Activated T-cell treated with anti-CD3 and anti-CD28 coated beads for 24 hours (primary cell): ENCODE data around the gene MRPL28.
A peak's percentile ranks its signal among the peaks of the same experiment; 100 is the strongest.
"Not testable (repeated sequence)": the region's sequence is repeated elsewhere in the genome, so short reads cannot be mapped to it uniquely, and the experiment has no call there.

Source experiments
- DNase-seq: peaks from one replicate; pipeline ENCODE4 v3.0.0-alpha.2; 2020; ENCODE audit warnings: low read depth

Gene MRPL28

DNA sequence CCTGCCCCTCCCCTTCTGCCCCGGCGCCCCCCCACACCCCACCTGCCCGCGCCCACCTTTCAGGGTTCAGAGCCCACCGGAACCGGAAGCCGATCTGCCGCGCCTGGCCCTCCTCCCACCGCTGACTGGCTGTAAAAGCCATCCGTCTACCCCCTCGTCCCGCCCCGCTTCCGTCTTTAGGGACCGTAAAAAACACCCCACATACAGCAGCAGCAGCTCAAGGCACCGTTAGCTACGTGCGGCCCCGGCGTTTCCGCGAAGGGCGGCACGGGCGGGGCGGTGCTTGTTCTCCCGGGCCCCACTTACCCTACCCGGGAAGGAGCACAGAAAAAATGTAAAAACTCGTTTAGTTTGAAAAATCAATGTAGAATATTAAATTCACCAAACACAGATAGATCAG, at the start of gene MRPL28:
MRPL28 (minus strand) TSS at position 96 of the 400 bp plus-strand sequence. CDS start 320 bp downstream, outside the sequence.
- peak; percentile 90 for DNase-seq

DNA sequence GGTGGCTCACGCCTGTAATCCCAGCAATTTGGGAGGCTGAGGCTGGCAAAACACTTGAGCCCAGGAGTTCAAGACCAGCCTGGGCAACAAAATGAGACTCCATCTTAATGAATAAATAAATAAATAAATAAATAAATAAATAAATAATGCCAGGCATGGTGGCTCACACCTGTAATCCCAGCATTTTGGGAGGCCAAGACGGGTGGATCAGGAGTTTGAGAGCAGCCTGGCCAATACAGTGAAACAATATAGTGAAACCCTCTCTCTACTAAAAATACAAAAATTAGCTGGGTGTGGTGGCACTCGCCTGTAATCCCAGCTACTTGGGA, 44.8 kb upstream of the MRPL28 start:
- not testable (repeated sequence) for DNase-seq

DNA sequence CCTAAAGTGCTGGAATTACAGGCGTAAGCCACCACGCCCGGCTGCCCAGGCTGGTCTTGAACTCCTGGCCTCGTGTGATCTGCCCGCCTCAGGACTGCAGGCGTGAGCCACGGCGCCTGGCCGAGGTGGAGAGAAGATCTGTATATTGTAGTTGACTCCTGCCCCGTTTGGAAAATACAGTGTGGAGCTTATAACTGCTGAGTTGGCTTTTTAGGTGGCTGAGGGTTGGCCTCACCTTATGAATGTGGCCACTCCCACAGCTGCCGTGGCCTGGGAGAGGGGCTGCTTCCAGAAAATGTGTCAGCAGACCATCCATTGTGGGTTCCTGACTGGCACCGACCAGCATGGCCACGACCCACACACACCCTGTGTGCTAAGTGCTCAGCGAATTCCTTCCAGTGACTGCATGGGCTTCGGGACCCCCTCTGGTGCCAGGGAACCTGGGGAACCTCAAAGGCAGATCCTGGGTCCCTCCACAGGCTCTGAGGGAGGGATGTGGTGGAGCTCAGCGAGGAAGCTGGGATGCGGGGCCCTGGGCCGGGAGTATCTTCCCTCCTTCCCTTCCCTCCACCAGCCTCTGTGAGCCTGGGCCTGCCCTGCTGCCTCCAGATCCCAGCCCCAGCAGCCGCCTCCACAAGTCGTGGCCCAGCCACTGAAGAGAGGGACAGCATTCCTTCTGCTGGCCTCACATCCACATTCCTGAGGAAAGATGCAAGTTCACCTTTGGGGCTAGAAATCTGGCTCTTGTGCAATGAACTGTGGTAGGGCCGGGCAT, 44.2 kb upstream of the MRPL28 start:
- no peak for DNase-seq

DNA sequence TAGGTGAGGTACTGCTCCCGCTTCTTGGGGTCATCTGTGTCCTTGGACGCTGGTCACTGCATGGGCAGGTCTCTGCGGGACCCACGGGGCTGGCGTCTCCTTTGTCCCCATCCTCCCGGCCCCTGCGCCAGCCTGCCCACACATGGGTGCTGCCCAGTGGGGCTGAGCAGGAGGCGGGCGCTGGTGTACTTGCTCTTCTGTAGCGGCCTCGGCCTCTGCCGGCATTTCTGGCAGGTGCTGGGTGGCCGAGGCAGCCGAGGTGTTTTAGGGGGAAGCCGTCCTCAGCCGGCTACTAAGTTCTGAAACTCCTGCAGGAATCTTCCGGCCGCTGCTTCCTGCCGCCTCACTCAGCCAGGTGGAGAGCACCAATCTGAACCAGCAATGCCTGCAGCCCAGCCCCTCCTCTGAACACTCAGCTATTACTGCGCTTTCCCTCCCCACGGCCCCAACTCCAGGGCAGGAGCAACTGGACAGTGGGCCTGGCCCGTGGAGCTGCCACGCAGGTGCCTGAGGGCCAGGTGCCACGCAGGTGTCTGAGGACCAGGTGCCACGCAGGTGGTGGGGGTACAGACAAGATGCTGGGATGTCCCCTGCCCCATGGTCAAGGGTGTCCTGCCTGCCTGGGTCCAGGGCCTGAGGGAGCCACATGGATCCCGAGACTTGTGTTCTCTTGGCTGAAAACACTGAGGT, 41.4 kb upstream of the MRPL28 start:
- DNase-seq: no peak

DNA sequence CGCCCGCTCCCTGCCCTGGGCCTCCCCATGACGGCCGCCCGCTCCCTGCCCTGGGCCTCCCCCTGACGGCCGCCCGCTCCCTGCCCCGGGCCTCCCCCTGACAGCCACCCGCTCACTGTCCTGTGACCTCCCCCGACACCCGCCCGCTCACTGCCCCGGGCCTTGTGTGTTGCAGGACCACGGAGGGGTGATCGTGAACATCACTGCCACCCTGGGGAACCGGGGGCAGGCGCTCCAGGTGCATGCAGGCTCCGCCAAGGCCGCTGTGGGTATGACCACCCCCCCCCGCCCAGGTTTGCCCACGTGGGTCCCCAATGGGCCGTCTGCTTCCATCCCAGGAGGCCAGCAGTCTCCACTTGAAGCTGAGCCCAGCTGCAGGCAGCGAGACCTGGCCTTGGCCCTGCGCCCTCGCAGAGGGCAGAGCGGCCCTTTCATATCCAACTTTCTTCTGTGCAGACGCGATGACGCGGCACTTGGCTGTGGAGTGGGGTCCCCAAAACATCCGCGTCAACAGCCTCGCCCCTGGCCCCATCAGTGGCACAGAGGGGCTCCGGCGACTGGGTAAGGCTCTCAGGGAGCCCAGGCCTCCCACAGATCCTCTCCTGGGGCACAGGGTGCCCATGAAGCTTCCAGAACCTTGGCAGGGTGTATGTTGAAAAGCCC, 40.3 kb upstream of the MRPL28 start:
- DNase-seq: no peak

DNA sequence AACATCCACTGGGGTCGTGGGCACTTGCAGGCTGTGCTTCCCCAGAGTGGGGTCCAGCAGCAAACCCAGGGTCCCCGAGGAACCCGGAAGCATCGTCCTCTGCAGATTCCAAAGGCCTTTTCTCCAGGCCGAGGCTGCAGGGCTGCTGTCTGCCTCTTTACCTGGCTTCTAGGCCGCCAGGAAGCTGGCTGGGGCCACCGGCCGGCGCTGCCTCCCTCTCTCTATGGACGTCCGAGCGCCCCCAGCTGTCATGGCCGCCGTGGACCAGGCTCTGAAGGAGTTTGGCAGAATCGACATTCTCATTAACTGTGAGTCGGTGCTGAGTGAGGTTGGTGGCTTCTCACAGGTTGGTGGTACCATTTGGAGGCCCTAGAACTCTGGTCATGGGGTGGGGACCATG, 36.9 kb upstream of the MRPL28 start:
- no peak for DNase-seq

DNA sequence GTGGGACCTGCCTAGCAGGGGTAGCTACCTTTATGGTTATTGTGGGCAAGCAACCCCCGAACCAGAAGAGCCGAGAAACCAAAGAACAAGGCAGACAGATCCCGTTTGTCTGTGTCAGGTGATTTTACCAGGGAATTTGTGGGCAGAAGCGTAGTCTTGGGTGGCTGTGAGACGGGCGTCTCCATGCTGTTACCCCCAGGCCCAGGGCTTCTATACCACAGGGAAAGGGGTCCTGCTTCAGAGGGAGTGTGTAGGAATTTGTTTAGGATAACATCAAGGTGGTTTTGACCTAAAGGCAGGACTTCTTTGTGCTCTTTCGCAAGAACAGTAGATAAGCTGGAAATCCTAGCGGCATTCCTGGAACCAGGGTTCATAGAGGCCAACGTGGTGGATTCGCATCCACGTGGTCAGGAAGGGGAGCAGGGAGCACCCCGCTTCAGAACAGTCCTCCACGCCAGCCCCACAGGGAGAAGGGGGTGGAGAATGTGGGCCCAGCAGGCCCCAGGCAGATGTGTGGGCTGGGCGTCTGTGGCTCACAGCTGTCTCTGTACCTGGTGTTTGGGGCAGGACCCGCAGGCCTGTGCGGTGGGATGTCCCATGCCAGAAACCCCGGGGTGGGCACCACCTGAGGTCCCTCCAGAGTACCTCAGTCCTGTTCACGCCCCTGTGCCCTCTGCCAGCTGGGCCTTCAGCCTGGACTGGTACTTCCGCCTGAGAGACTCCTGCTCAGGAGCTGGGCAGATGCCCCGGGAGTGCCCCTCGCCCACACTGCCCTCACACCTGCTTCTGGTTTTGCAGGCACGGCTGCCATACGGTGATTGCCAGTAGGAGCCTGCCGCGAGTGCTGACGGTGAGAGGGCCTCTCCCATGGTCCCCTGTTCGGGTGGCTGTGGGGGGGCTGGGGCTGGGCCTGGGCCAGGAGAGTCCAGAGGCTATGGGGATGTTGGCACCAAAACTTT, 35.5 kb upstream of the MRPL28 start:
- DNase-seq: no peak

DNA sequence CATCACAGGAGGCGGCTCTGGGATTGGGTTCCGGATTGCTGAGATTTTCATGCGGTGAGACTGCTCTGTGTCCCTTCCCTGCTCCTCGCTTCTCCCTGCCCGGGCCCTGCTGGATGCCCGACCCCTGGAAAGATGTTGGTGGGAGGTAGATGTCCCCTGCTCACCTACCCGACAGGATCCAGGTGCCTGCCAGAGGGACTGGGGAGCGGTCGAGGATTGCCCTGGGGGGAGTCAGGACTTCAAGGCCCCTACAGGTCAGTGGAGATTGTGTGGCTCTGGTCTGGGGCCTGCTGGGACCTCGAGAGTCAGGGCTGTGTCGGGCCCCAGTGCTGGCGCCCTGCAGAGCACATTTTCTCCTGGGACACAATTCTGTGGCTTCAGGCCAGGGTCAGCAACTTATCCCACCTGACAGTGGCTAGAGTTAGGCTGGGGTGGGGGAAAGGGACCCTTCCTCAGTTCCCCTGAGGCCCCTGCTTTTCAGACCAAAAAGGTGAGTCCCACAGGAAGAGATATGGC, 34.7 kb upstream of the MRPL28 start:
- no peak for DNase-seq

DNA sequence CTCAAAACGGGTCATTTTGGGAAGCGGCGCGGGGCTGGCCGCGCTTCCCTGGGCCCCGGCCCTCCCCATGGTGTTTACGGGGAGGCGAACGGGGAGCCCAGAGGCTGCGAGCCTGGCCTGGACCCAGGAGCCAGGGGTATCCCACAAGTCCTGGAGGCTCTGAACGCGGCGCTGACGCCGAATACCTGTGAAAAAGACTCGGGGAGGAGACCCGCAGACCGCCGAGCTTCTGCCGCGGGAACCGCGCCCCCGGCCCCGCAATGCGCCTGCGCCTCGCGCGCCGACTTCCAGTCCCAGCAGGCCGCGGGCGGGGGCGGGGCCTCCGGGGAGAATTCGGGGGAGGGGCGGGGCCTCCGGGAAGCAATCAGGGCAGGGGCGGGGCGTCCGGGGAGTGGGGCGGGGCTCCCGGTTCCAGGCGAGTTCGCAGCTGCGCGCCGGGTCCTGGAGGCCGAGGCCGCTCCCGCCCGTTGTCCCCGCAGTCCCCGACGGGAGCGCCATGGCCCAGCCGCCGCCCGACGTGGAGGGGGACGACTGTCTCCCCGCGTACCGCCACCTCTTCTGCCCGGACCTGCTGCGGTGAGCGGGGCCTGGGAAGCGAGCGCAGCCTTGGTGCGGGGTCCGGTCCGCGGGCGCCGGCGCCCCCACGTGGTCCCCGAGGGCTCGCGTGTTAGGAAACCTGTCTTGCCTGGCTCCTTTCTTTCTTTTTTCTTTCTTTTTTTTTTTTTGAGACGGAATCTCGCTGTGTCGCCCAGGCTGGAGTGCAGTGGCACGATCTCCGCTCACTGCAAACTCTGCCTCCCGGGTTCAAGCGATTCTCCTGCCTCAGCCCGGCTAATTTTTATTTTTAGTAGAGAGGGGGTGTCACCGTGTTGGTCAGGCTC, 31.4 kb upstream of the MRPL28 start, which contains the start of gene DECR2:
DECR2 (plus strand) TSS at position 418 of the 881 bp plus-strand sequence; CDS start at position 497, 79 bp downstream.
- peak; percentile 97 for DNase-seq

DNA sequence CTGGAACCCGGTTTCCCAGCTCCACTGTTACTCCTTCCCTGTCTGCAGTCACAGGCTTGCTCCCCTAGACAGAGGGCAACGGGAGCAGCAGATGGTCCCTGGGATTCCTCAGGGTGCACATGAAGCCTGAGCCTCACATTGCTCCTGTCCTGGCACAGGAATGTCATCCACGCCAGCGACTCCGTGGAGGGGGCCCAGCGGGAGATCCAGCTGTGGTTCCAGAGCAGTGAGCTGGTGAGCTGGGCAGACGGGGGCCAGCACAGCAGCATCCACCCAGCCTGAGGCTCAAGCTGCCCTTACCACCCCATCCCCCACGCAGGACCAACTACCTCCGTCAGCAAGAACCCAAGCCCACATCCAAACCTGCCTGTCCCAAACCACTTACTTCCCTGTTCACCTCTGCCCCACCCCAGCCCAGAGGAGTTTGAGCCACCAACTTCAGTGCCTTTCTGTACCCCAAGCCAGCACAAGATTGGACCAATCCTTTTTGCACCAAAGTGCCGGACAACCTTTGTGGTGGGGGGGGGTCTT, 29.8 kb upstream of the MRPL28 start:
- no peak for DNase-seq

DNA sequence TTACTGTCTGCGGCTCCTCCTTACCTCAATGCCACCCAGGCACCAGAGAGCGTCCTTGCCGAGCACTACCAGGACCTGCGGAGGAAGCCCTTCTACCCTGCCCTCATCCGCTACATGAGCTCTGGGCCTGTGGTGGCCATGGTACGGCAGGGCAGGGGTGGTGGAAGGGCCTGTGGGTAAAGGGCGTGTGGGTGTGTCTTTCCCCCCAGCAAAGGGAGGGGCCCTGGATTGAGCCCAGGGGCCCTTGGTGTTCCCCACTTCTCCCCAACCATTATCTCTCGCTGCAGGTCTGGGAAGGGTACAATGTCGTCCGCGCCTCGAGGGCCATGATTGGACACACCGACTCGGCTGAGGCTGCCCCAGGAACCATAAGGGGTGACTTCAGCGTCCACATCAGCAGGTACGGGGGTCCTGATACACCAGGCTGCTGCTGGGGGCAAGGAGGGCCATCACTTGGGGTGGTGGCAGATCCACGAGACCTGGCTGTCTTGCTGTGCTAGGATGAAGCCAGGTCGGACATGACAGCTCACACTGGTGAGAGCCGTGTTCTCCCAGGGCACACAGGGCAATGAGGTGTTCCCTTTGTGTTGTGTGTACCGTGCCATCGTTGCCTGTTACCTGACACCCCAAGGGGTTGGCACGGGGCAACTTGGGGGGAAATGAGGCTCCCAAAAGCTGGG, 29.1 kb upstream of the MRPL28 start:
- DNase-seq: no peak

DNA sequence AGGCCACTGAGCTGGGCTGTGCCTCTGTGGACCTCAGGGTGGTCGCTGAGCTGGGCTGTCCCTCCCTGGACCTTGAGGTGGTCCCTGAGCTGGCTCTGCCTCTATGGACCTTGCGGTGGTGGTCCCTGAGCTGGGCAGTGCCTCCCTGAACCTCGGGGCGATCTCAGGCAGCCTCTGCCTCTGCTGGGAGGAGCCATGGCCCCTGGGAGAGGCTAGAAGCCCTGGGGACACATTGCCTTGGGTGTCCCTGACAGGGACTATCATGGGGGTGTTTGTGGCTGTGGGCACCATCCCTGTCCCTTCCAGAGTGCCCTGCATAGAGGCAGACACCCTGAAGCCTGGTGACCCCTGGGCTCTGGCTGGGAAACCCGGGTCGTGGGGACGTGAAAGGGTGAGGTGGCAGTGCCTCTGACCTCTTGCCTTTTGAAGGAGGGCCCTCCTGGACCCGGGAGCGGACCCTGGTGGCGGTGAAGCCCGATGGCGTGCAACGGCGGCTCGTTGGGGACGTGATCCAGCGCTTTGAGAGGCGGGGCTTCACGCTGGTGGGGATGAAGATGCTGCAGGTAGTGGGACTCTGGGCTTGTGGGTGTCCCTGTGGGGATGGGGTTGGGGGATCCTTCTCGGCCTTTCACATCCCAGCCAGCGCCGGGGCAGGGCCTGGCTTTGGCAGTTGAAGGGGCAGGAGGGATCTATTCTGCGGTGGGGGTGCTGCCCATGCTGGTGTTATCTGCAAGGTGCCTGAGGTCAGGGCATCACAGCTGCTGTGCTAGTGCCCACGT, 28.4 kb upstream of the MRPL28 start:
- no peak for DNase-seq

DNA sequence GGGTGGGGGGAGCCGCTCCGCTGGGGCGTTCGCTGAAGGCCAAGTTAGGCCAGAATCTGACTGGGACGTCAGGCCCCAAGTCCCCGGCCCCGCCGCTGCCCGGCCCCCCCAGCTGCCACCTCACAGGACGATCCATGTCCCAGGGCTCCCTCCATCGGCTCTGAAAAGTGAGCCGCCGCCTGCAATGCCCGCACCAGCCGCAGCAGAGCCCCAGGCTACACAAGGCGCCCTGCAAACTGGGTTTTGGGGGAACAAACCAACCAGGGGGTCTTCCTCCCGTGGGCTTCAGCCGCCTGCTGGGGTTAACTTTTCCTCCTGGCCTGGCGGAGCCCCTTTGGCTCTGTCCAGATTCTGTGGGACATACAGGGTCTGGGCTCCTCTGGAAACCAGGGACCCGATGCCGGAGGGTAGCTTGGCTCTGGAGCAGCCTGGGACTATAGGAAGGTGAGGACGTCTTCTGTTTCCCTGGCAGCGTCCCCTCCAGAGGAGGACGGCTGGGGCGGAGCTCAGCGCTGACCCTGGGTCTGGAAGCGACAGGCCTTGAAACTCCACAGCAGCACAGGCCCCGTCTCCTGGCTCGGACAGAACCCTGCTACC, 27.5 kb upstream of the MRPL28 start:
- DNase-seq: no peak

DNA sequence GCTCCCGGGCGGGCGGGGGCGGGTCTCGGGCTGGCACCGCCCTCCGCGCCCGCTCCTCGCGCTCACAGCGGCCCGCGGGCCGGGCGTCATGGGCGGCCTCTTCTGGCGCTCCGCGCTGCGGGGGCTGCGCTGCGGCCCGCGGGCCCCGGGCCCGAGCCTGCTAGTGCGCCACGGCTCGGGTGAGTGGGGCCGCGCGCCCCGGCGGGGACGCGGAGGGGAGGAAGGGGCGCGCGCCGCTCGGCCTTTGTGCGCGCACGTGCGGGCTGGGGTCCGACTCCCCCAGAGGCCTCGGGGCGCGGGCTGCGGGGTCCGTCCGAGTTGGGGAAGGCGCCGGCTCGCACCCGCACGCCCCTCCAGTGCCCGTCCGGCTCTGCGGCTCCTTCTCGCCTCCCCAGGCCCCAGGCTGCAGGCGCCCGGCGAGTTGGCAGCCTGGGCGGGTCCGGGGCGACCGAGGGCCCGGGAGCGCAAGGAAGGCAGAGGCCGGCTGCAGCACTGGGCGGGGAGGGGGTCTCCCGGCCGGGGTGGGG, 26.9 kb upstream of the MRPL28 start, which contains the start of gene NME4:
NME4 (plus strand) TSS at position 65 of the 527 bp plus-strand sequence; CDS start at position 89, 24 bp downstream.
- no peak for DNase-seq

DNA sequence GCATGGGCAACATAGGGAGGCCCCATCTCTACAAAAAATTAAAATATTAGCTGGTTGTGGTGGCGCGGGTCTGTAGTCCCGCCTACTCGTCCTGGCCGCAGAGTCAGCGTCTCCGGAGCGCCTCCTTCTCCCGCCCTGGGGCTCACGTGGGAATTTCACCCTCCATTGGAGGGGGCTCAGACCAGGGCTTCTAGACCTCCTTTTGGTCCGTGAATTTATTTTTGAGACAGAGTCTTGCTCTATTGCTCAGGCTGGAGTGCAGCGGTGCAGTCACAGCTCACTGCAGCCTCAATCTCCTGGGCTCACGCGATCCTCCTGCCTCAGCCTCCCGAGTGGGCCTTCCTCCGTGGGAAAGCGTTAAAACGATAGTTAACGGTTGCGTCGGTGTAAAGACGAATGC, 26.3 kb upstream of the MRPL28 start:
- DNase-seq: no peak

DNA sequence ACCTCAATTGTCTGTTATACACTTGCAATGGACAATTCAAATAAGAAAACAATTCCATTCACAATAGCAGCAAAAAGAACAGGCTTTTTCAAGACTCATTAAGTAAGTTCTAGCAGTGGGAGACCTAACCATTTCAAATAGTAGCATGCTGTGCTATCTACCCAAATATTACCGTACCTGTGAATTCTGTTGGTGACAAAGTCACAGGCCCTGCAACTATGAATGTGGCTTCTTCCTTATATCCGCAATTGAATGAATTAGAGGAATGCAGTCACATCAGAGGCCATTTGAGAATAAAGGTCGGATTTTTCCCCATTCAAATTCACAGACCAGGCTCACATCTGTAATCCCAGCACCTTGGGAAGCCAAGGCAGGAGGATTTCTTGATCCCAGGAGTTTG, 25.9 kb upstream of the MRPL28 start:
- no peak for DNase-seq

DNA sequence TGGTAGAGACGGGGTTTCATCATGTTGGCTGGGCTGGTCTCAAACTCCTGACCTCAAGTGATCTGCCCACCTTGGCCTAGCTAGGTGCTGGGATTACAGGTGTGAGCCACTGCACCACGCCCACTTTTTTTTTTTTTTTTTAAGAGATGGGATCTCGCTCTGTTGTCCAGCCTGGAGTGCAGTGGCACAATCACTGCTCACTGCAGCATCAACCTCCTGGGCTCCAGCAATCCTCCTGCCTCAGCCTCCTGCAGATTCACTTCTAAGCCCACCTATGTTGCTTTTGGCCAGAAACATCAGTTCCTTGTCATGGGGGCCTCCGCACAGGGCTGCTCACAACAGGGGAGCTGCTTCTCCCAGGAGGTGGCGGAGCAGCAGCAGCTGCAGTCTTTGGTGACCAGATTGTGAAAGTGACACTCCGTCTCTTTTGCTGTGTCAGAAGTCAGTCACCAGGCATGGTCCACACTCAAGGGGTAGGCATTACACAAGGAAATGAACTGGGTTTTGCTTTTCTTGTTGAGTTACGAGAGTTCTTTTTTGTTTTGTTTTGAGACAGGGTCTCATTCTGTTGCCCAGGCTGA, 22.2 kb upstream of the MRPL28 start:
- DNase-seq: no peak

DNA sequence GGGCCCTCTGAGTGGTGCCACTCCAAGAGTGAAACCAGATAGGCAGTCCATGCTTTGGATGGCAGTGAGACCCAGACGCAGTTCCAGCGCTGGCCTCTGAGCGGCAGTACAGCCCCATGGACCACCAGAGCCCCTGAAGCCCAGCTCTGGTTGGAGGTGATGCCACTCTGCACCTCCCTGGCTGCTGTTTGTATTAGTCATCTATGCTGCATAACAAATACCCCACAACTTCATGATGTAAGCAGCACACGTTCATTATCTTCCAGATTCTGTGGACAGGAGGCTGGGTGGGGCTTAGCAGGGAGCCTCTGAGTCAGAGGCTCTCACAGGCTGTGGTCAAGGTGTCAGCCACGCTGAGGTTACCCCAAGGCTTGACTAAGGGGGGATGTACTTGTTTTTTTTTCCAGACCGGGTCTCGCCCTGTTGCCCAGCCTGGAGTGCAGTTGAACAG, 21.6 kb upstream of the MRPL28 start:
- DNase-seq: peak; percentile 80
